Uterus (tissue), 2 donors: ENCODE data around the gene RILPL2.
"Not testable (repeated sequence)": the region's sequence is repeated elsewhere in the genome, so short reads cannot be mapped to it uniquely, and the experiment has no call there.

Source experiments
- CTCF ChIP-seq, 4 experiments: fragments of 200-600 bp in 2 of 4; fragments of 450-650 bp in 2 of 4; sonication (generic) in 2 of 4; IDR thresholded peaks; one replicate each; pipeline ENCODE4 v1.5.1; 2016 to 2019; ENCODE audit warnings: antibody characterized with exemption in 4 of 4, mild to moderate bottlenecking in 2 of 4, moderate library complexity in 1 of 4
- POLR2A ChIP-seq, 2 donors: fragments of 450-650 bp; IDR thresholded peaks; one replicate each; pipeline ENCODE4 v1.6.1; 2016; ENCODE audit warnings: antibody characterized with exemption in 2 of 2, mild to moderate bottlenecking in 1 of 2, moderate library complexity in 1 of 2

- not testable (repeated sequence) for TF ChIP-seq CTCF, POLR2A (IDR thresholded peaks at IDR 0.05)
These were observed 50.9 kb downstream of the RILPL2 start for GRCh38 chr12:123385536-123385935.
